Pancreas (tissue), 10 donors: ENCODE measurements around the gene RIF1. TPM values are rescaled to one million over a fixed set of nuclear protein-coding genes. Genes with fewer than 3 reads are reported as not detected.

ENCODE experiments used
- ATAC-seq, 4 donors: fragments of 200-7000 bp; cut with Tn5 transposase; one replicate each; pipeline versions ENCODE4 v1.8.0 to v1.9.1; 2020; ENCODE audit warnings: mild to moderate bottlenecking in 4 of 4, moderate library complexity in 4 of 4
- DNase-seq, 6 donors: peaks; one replicate each; pipeline ENCODE4 v3.0.0-alpha.2; 2020
- FAIRE-seq: peaks from 2 replicates; lab custom pipeline; 2012; peaks lifted over from hg19 to GRCh38; lab: Jason Lieb, UNC
- H3K27ac ChIP-seq, 4 donors: fragments of 200-600 bp; sonication (generic); 1 replicate in 3 of 4; 2 replicates in 1 of 4; pipeline versions ENCODE4 v1.5.0 to v1.8.0; 2020
- H3K27me3 ChIP-seq, 4 donors: fragments of 200-600 bp; one replicate each; pipeline ENCODE4 v1.8.0; 2021
- H3K36me3 ChIP-seq, 3 donors: fragments of 200-600 bp; sonication (generic) in 1 of 3; one replicate each; pipeline versions ENCODE4 v1.5.0 to v1.8.0; 2020 to 2021
- H3K4me1 ChIP-seq, 3 donors: fragments of 200-600 bp; one replicate each; pipeline ENCODE4 v1.8.0; 2021
- H3K4me3 ChIP-seq, 4 donors: fragments of 200-600 bp; sonication (generic) in 2 of 4; one replicate each; pipeline versions ENCODE4 v1.5.0 to v1.8.0; 2020 to 2021
- H3K9me3 ChIP-seq, 4 donors: fragments of 200-600 bp; one replicate each; pipeline ENCODE4 v1.8.0; 2021
- CTCF ChIP-seq, 4 donors: fragments of 200-600 bp; sonication (generic) in 3 of 4; IDR thresholded peaks; one replicate each; pipeline versions ENCODE4 v1.5.0 to v1.8.0; 2021; ENCODE audit warnings: antibody characterized with exemption in 4 of 4
- WGBS, 2 donors: extraction: QIAGEN DNeasy Blood & Tissue Kit; methylation state at CpG; one replicate each; pipeline ENCODE4 v1.1.7; 2013; 5-methylcytosine and 5-hydroxymethylcytosine counted together
- intact Hi-C, 3 donors: fragments of 100-400 bp; cut with DNase I; formaldehyde crosslinking; loops; one replicate each; pipeline versions ENCODE4 v1.11.1 to v1.14.2; 2022
- polyA plus RNA-seq, 2 donors: library from polyadenylated mRNA; stranded (reverse); fragments of 200-250 nt; gene quantifications; one replicate each; pipeline ENCODE4 v1.2.3, GENCODE V29; 2013
- total RNA-seq, 6 donors: library from RNA; stranded (reverse); fragmentation: NEBNext Ultra II Directional in 4 of 6; extraction: Animal tissue kit (Norgen Biotek cat#: 25700) in 4 of 6; gene quantifications; one replicate each; pipeline versions ENCODE4 v1.2.1 to v1.2.4, GENCODE V29; 2021 to 2023
- donor health status: healthy with polysubstance abuse.
- donor health status: DM: no; HTN: no; CAD: no; lungs with moderate emphysema.
- donor health status: DM: no; HTN: no; CAD: no.
- donor health status: control.
- donor health status: control.
- donor health status: Bipolar disorder and iron deficiency.
- donor health status: DM: yes; HTN: yes; CAD: no.
- donor health status: DM: no; HTN: no; CAD: no.
- donor health status: DM: no; HTN: no; CAD: no.
- donor health status: DM: yes; HTN: yes; CAD: no.

RIF1 gene
- total and polyA plus RNA-seq, 8 donors = 2.6 to 21.6 (median 17.0) TPM

GRCh38 chr2:151520976-151521375 lies 111.3 kb downstream of the RIF1 start:
- Histone ChIP-seq H3K4me1 (no peaks in the 10 kb centered on the region), H3K27me3 (no peaks in the 10 kb centered on the region), H3K36me3 (no peaks in the 10 kb centered on the region), H3K9me3 (no peaks in the 10 kb centered on the region), H3K4me3 (no peak overlapping the region), H3K27ac (no peak overlapping the region)
- DNase-seq = no peak
- WGBS, 2 donors = 68 to 73% methylated on average over 1 of the region's 1 CpG
- no peak for FAIRE-seq
- no peak for ATAC-seq
- intact Hi-C loops = no loop called here
- no peak for TF ChIP-seq CTCF (IDR thresholded peaks at IDR 0.05)

- DNase-seq (no peak), FAIRE-seq (no peak), ATAC-seq (no peak)
- intact Hi-C loops = no loop called here
- H3K4me1 ChIP-seq = no peaks in the 10 kb centered on the region
- no peak for TF ChIP-seq CTCF (IDR thresholded peaks at IDR 0.05)
- H3K27me3 ChIP-seq = no peaks in the 10 kb centered on the region
- H3K4me3 ChIP-seq = no peak overlapping the region
- H3K27ac ChIP-seq = no peak overlapping the region
- H3K9me3 ChIP-seq = no peaks in the 10 kb centered on the region
- H3K36me3 ChIP-seq = no peaks in the 10 kb centered on the region
- WGBS, 2 donors = 84 to 90% methylated on average over 7 of the region's 7 CpGs
These were observed 112.9 kb downstream of the RIF1 start for GRCh38 chr2:151522556-151522955.

- Histone ChIP-seq H3K4me1 (no peaks in the 10 kb centered on the region), H3K27me3 (no peaks in the 10 kb centered on the region), H3K27ac (no peak overlapping the region), H3K9me3 (no peaks in the 10 kb centered on the region), H3K4me3 (no peak overlapping the region), H3K36me3 (no peaks in the 10 kb centered on the region)
- intact Hi-C loops = no loop called here
- ATAC-seq (no peak), DNase-seq (no peak), FAIRE-seq (no peak)
- no peak for TF ChIP-seq CTCF (IDR thresholded peaks at IDR 0.05)
- WGBS, 2 donors = 79 to 90% methylated on average over 3 of the region's 3 CpGs
These were observed 114.1 kb downstream of the RIF1 start for GRCh38 chr2:151523850-151524249.

GRCh38 chr2:151525821-151526373 lies 116.2 kb downstream of the RIF1 start:
- intact Hi-C loops = no loop called here
- H3K4me3 ChIP-seq = no peak overlapping the region

More at GRCh38 chr2:151525821-151526373, 116.2 kb downstream of the RIF1 start:
- TF ChIP-seq CTCF (IDR thresholded peaks at IDR 0.05) = no peak
- H3K9me3 ChIP-seq = no peaks in the 10 kb centered on the region
- H3K27ac ChIP-seq = no peak overlapping the region
- ATAC-seq (no peak), FAIRE-seq (no peak), DNase-seq (no peak)
- H3K4me1 ChIP-seq = no peaks in the 10 kb centered on the region
- H3K27me3 ChIP-seq = no peaks in the 10 kb centered on the region
- 83 to 93% methylated on average over 9 of the region's 9 CpGs for WGBS, 2 donors
- no peaks in the 10 kb centered on the region for H3K36me3 ChIP-seq
